GM23338 (cell line): ENCODE data around the gene ATP4B. TPM values are rescaled to one million over a fixed set of nuclear protein-coding genes. Genes with fewer than 3 reads are reported as not detected.

Source experiments
- ATAC-seq: fragments of 200-7000 bp; cut with Tn5 transposase; 3 replicates; pipeline ENCODE4 v1.9.1; 2020
- DNase-seq: peaks from one replicate; pipeline ENCODE4 v3.0.0-alpha.2; 2015; ENCODE audit warnings: low spot score
- H2AFZ ChIP-seq: fragments of 200-600 bp; sonication (generic); 2 replicates; pipeline ENCODE4 v1.8.0; 2016; ENCODE audit warnings: antibody characterized with exemption, mild to moderate bottlenecking, moderate library complexity
- H3F3A ChIP-seq: fragments of 200-600 bp; sonication (generic); replicated peaks from 2 replicates; pipeline ENCODE4 v1.8.0; 2017; ENCODE audit warnings: antibody characterized with exemption, mixed run types, low read depth
- H3K27ac ChIP-seq: fragments of 200-600 bp; sonication (generic); 2 replicates; pipeline ENCODE4 v1.6.1; 2016; ENCODE audit warnings: low read depth
- H3K27me3 ChIP-seq: fragments of 200-600 bp; sonication (generic); 2 replicates; pipeline ENCODE4 v1.8.0; 2016; ENCODE audit warnings: mild to moderate bottlenecking, mixed run types, moderate library complexity; ENCODE audit not compliant: insufficient read depth
- H3K36me3 ChIP-seq: fragments of 200-600 bp; sonication (generic); 2 replicates; pipeline ENCODE4 v1.8.0; 2016; ENCODE audit warnings: mild to moderate bottlenecking; ENCODE audit not compliant: insufficient read depth
- H3K4me1 ChIP-seq: fragments of 200-600 bp; sonication (generic); 2 replicates; pipeline ENCODE4 v1.8.0; 2016; ENCODE audit warnings: mild to moderate bottlenecking, moderate library complexity; ENCODE audit not compliant: insufficient read depth
- H3K4me2 ChIP-seq: fragments of 200-600 bp; sonication (generic); 2 replicates; pipeline ENCODE4 v1.7.1; 2017; ENCODE audit warnings: mixed run types
- H3K4me3 ChIP-seq: fragments of 200-600 bp; sonication (generic); 2 replicates; pipeline ENCODE4 v1.6.1; 2016; ENCODE audit warnings: mixed run types
- H3K79me2 ChIP-seq: fragments of 200-600 bp; sonication (generic); replicated peaks from 2 replicates; pipeline ENCODE4 v1.8.0; 2017; ENCODE audit warnings: mild to moderate bottlenecking; ENCODE audit not compliant: insufficient read depth
- H3K9me2 ChIP-seq: fragments of 200-600 bp; sonication (generic); 2 replicates; pipeline ENCODE4 v1.8.0; 2017; ENCODE audit not compliant: insufficient read depth
- H4K20me1 ChIP-seq: fragments of 200-600 bp; sonication (generic); replicated peaks from 2 replicates; pipeline ENCODE4 v1.8.0; 2017; ENCODE audit warnings: mild to moderate bottlenecking; ENCODE audit not compliant: insufficient read depth
- H3K27ac Mint-ChIP-seq: 2 replicates; pipeline ENCODE4 v1.8.0; 2020; ENCODE audit warnings: inconsistent platforms, mild to moderate bottlenecking, moderate library complexity, mixed read lengths
- H3K27me3 Mint-ChIP-seq: 3 replicates; pipeline ENCODE4 v1.8.0; 2022; ENCODE audit warnings: low read depth, mild to moderate bottlenecking, moderate library complexity, mixed read lengths, inconsistent platforms; ENCODE audit not compliant: insufficient read depth, poor library complexity
- H3K36me3 Mint-ChIP-seq: 3 replicates; pipeline ENCODE4 v1.8.0; 2021; ENCODE audit warnings: low read depth, mild to moderate bottlenecking, inconsistent platforms, moderate library complexity, mixed read lengths
- H3K4me1 Mint-ChIP-seq: 3 replicates; pipeline ENCODE4 v1.8.0; 2020; ENCODE audit warnings: mild to moderate bottlenecking, inconsistent platforms, mixed read lengths
- H3K4me3 Mint-ChIP-seq: 3 replicates; pipeline ENCODE4 v1.8.0; 2021; ENCODE audit warnings: moderate library complexity, mild to moderate bottlenecking, inconsistent platforms, mixed read lengths
- H3K9me3 Mint-ChIP-seq: 3 replicates; pipeline ENCODE4 v1.8.0; 2020; ENCODE audit warnings: moderate library complexity, mild to moderate bottlenecking, inconsistent platforms, mixed read lengths
- CREB1 ChIP-seq: fragments of 250-450 bp; sonication (Bioruptor Pico); IDR thresholded peaks from 2 replicates; pipeline ENCODE4 v1.5.0; 2020; ENCODE audit warnings: low read depth, mild to moderate bottlenecking, moderate library complexity
- CTCF ChIP-seq, 2 experiments: fragments of 200-600 bp in 1 of 2; sonication (generic) in 1 of 2; conservative IDR thresholded peaks; 2 replicates each; pipeline versions ENCODE4 v1.5.1 to v1.6.1; 2016 to 2017; ENCODE audit warnings: antibody characterized with exemption in 2 of 2, low read depth in 2 of 2, mild to moderate bottlenecking in 2 of 2, moderate library complexity in 1 of 2
- EZH2phosphoT487 ChIP-seq: fragments of 200-600 bp; sonication (generic); IDR thresholded peaks from one replicate; pipeline ENCODE4 v1.8.1; 2018; ENCODE audit warnings: antibody characterized with exemption; ENCODE audit not compliant: unreplicated experiment
- POLR2AphosphoS5 ChIP-seq: IDR thresholded peaks from 2 replicates; pipeline ENCODE4 v1.6.1; 2016; ENCODE audit warnings: antibody characterized with exemption, low read depth
- STAT1 ChIP-seq: IDR thresholded peaks from one replicate; pipeline ENCODE4 v1.6.1; 2016; ENCODE audit warnings: antibody characterized with exemption; ENCODE audit not compliant: unreplicated experiment
- ZNF331 ChIP-seq: fragments of 250-450 bp; sonication (Bioruptor Pico); IDR thresholded peaks from 2 replicates; pipeline ENCODE4 v1.5.0; 2020; ENCODE audit warnings: low read depth, mild to moderate bottlenecking, moderate library complexity
- polyA plus RNA-seq: library from polyadenylated mRNA; unstranded; fragments of >200 nt; fragmentation: Nextera tagmentation; extraction: Ambion mirVana; gene quantifications from 2 replicates; pipeline ENCODE4 v1.2.1, GENCODE V29; 2016
- total RNA-seq: library from RNA; depleted of rRNA; stranded (reverse); fragments of >200 nt; shearing (Covaris generic); gene quantifications from 2 replicates; pipeline ENCODE4 v1.2.3, GENCODE V29; 2014
- TF ChIP-seq, protein P1 (sequence below): fragments of 250-450 bp; sonication (Bioruptor Pico); IDR thresholded peaks from 2 replicates; pipeline ENCODE4 v1.5.0; 2020; ENCODE audit warnings: mild to moderate bottlenecking, moderate library complexity
- TF ChIP-seq, protein P2 (sequence below): IDR thresholded peaks from one replicate; pipeline ENCODE4 v1.6.1; 2018; ENCODE audit warnings: antibody characterized with exemption; ENCODE audit not compliant: unreplicated experiment

Gene ATP4B
- total and polyA plus RNA-seq, 2 experiments from 2014 or later, result not detected

GRCh38 chr13:113649212-113649611 lies 8.8 kb downstream of the ATP4B start:
- H2AFZ ChIP-seq, result no peak overlapping the region
- peak; percentile 46 for ATAC-seq
- Mint-ChIP-seq H3K27me3 (peaks cover 13% of the 10 kb centered on the region), H3K4me1 (peaks cover 16% of the 10 kb centered on the region), H3K4me3 (no peak overlapping the region), H3K27ac (peak overlapping the region; percentile 29), H3K9me3 (peaks cover 8% of the 10 kb centered on the region; the same call in 2 of the 3 replicates), H3K36me3 (peaks cover 14% of the 10 kb centered on the region; the same call in 2 of the 3 replicates)
- no peaks in the 10 kb centered on the region for H3K4me1 ChIP-seq
- TF ChIP-seq POLR2AphosphoS5 (no peak), CTCF (conservative IDR thresholded peaks at IDR 0.05; ENCODE audit: low read depth in 2 of 2) (peak; percentile 43 to 45)
- peak; percentile 49 for DNase-seq
- no peaks in the 10 kb centered on the region for H3K27me3 ChIP-seq
- no peaks in the 10 kb centered on the region for H3K9me2 ChIP-seq
- no peaks in the 10 kb centered on the region for H3F3A ChIP-seq
- no peaks in the 10 kb centered on the region for H3K79me2 ChIP-seq
- H4K20me1 ChIP-seq, result no peaks in the 10 kb centered on the region
- H3K4me3 ChIP-seq, result no peak overlapping the region
- H3K36me3 ChIP-seq, result no peaks in the 10 kb centered on the region
- no peak overlapping the region for H3K4me2 ChIP-seq
- H3K27ac ChIP-seq, result no peak overlapping the region

DNA sequence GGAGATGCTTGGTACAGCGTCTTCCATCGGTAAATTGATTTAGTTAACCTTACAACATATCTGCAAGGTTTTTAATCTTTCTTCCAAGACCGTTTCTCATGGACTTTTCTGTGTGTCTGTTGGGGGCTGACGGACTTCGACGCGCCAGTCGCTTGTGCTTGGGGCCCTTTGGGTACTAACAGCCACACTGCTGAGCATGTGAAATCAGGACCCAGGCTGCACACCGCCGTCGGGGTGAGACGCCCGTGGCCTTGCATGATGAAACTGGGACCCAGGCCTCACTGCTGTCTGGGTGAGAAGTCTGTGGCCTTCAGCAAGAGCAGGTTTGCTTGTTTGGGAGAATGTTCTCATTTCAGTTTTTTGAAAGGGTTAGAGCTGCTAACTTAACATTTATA lies 9.8 kb downstream of the ATP4B start:
- no peak overlapping the region for H3K4me3 ChIP-seq
- H3K27ac ChIP-seq, result no peak overlapping the region
- no peak for ATAC-seq
- H3K9me3 Mint-ChIP-seq, result peaks cover 13% of the 10 kb centered on the region; the same call in 2 of the 3 replicates
- H3K36me3 Mint-ChIP-seq, result peaks cover 21% of the 10 kb centered on the region
- H2AFZ ChIP-seq, result no peak overlapping the region
- H3K79me2 ChIP-seq, result no peaks in the 10 kb centered on the region
- no peaks in the 10 kb centered on the region for H4K20me1 ChIP-seq
- TF ChIP-seq, protein P1, sequence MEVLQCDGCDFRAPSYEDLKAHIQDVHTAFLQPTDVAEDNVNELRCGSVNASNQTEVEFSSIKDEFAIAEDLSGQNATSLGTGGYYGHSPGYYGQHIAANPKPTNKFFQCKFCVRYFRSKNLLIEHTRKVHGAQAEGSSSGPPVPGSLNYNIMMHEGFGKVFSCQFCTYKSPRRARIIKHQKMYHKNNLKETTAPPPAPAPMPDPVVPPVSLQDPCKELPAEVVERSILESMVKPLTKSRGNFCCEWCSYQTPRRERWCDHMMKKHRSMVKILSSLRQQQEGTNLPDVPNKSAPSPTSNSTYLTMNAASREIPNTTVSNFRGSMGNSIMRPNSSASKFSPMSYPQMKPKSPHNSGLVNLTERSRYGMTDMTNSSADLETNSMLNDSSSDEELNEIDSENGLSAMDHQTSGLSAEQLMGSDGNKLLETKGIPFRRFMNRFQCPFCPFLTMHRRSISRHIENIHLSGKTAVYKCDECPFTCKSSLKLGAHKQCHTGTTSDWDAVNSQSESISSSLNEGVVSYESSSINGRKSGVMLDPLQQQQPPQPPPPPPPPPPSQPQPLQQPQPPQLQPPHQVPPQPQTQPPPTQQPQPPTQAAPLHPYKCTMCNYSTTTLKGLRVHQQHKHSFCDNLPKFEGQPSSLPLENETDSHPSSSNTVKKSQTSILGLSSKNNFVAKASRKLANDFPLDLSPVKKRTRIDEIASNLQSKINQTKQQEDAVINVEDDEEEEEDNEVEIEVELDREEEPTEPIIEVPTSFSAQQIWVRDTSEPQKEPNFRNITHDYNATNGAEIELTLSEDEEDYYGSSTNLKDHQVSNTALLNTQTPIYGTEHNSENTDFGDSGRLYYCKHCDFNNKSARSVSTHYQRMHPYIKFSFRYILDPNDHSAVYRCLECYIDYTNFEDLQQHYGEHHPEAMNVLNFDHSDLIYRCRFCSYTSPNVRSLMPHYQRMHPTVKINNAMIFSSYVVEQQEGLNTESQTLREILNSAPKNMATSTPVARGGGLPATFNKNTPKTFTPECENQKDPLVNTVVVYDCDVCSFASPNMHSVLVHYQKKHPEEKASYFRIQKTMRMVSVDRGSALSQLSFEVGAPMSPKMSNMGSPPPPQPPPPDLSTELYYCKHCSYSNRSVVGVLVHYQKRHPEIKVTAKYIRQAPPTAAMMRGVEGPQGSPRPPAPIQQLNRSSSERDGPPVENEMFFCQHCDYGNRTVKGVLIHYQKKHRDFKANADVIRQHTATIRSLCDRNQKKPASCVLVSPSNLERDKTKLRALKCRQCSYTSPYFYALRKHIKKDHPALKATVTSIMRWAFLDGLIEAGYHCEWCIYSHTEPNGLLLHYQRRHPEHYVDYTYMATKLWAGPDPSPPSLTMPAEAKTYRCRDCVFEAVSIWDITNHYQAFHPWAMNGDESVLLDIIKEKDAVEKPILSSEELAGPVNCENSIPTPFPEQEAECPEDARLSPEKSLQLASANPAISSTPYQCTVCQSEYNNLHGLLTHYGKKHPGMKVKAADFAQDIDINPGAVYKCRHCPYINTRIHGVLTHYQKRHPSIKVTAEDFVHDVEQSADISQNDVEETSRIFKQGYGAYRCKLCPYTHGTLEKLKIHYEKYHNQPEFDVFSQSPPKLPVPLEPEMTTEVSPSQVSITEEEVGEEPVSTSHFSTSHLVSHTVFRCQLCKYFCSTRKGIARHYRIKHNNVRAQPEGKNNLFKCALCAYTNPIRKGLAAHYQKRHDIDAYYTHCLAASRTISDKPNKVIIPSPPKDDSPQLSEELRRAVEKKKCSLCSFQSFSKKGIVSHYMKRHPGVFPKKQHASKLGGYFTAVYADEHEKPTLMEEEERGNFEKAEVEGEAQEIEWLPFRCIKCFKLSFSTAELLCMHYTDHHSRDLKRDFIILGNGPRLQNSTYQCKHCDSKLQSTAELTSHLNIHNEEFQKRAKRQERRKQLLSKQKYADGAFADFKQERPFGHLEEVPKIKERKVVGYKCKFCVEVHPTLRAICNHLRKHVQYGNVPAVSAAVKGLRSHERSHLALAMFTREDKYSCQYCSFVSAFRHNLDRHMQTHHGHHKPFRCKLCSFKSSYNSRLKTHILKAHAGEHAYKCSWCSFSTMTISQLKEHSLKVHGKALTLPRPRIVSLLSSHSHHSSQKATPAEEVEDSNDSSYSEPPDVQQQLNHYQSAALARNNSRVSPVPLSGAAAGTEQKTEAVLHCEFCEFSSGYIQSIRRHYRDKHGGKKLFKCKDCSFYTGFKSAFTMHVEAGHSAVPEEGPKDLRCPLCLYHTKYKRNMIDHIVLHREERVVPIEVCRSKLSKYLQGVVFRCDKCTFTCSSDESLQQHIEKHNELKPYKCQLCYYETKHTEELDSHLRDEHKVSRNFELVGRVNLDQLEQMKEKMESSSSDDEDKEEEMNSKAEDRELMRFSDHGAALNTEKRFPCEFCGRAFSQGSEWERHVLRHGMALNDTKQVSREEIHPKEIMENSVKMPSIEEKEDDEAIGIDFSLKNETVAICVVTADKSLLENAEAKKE (CRISPR knock-in tag), result no peak
- TF ChIP-seq STAT1, result no peak
- TF ChIP-seq, protein P2, sequence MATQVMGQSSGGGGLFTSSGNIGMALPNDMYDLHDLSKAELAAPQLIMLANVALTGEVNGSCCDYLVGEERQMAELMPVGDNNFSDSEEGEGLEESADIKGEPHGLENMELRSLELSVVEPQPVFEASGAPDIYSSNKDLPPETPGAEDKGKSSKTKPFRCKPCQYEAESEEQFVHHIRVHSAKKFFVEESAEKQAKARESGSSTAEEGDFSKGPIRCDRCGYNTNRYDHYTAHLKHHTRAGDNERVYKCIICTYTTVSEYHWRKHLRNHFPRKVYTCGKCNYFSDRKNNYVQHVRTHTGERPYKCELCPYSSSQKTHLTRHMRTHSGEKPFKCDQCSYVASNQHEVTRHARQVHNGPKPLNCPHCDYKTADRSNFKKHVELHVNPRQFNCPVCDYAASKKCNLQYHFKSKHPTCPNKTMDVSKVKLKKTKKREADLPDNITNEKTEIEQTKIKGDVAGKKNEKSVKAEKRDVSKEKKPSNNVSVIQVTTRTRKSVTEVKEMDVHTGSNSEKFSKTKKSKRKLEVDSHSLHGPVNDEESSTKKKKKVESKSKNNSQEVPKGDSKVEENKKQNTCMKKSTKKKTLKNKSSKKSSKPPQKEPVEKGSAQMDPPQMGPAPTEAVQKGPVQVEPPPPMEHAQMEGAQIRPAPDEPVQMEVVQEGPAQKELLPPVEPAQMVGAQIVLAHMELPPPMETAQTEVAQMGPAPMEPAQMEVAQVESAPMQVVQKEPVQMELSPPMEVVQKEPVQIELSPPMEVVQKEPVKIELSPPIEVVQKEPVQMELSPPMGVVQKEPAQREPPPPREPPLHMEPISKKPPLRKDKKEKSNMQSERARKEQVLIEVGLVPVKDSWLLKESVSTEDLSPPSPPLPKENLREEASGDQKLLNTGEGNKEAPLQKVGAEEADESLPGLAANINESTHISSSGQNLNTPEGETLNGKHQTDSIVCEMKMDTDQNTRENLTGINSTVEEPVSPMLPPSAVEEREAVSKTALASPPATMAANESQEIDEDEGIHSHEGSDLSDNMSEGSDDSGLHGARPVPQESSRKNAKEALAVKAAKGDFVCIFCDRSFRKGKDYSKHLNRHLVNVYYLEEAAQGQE, result no peak
- TF ChIP-seq CREB1, result no peak
- no peak for TF ChIP-seq EZH2phosphoT487
- no peak for TF ChIP-seq ZNF331 (CRISPR knock-in tag)
- H3K4me2 ChIP-seq, result no peak overlapping the region
- H3K27me3 Mint-ChIP-seq, result peaks cover 13% of the 10 kb centered on the region
- no peaks in the 10 kb centered on the region for H3K4me1 ChIP-seq
- no peaks in the 10 kb centered on the region for H3K27me3 ChIP-seq
- no peaks in the 10 kb centered on the region for H3K9me2 ChIP-seq
- no peak for DNase-seq
- no peak overlapping the region for H3K4me3 Mint-ChIP-seq
- peaks cover 8% of the 10 kb centered on the region; the same call in 2 of the 3 replicates for H3K4me1 Mint-ChIP-seq
- no peak overlapping the region for H3K27ac Mint-ChIP-seq
- H3F3A ChIP-seq, result no peaks in the 10 kb centered on the region
- H3K36me3 ChIP-seq, result no peaks in the 10 kb centered on the region
